ENCODE results near the gene XPR1. TPM values are rescaled to one million over a fixed set of nuclear protein-coding genes. Genes with fewer than 3 reads are reported as not detected.

The XPR1 gene
- total RNA-seq, 3 donors from 2014 or later (not counting 1 experiment from before 2014, with no cell fraction given), result 14.8 to 18.2 (median 16.7) TPM

DNA sequence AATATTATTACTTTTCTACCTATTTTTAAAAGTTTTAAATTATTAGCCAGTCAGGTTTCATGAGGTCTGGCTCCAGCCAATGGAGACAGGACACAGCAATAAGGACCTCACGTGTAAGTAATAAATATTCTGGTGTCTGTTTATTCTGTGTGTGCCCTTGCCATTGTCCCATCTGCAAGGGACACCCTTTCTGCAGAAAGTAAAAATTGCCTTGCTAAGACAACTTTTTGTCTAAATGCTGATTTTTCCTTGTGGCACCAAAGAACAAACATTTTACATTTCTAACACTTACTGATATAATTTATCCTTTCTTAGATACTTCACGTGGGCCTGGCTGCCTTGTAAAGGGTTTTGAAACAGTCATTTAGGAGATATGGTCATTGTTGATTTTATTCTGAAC lies 43.7 kb upstream of the XPR1 start:
- TF ChIP-seq, protein P1, sequence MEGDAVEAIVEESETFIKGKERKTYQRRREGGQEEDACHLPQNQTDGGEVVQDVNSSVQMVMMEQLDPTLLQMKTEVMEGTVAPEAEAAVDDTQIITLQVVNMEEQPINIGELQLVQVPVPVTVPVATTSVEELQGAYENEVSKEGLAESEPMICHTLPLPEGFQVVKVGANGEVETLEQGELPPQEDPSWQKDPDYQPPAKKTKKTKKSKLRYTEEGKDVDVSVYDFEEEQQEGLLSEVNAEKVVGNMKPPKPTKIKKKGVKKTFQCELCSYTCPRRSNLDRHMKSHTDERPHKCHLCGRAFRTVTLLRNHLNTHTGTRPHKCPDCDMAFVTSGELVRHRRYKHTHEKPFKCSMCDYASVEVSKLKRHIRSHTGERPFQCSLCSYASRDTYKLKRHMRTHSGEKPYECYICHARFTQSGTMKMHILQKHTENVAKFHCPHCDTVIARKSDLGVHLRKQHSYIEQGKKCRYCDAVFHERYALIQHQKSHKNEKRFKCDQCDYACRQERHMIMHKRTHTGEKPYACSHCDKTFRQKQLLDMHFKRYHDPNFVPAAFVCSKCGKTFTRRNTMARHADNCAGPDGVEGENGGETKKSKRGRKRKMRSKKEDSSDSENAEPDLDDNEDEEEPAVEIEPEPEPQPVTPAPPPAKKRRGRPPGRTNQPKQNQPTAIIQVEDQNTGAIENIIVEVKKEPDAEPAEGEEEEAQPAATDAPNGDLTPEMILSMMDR (IDR thresholded peaks at IDR 0.05), result no peak

DNA sequence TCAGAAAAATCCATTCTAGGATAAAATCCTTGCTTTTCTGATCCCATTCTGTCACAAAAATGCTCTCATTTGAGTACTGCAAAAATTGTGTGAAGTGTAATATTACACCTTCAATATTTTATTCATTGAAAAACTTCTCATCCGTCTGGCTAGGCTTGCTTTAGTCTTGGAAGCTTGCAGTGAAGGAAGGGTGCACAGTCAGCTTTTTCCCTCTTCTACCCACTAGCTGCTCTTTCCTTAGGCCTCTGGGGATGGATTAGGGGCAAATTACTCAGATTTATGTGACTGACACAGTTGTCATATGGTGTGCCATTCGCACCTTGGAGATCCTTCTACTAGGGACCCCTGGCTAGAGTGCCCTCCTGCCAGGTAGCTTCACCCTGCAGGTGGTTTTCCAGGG lies 40.9 kb upstream of the XPR1 start:
- Mint-ChIP-seq H3K4me1 (no peaks in the 10 kb centered on the region), H3K36me3 (no peaks in the 10 kb centered on the region), H3K27me3 (ENCODE audit: low read depth in 2 of 2) (peaks cover 7 to 16% of the 10 kb centered on the region in 2 donors), H3K9me3 (peaks cover 0 to 2% of the 10 kb centered on the region in 2 donors), H3K27ac (no peak overlapping the region), H3K4me3 (no peak overlapping the region)
- Histone ChIP-seq H3K36me3 (ENCODE audit: control insufficient read depth, insufficient read depth, low read length) (no peaks in the 10 kb centered on the region), H3K4me1 (ENCODE audit: control insufficient read depth, insufficient read depth, low read length) (no peaks in the 10 kb centered on the region), H3K27me3 (ENCODE audit: control insufficient read depth, insufficient read depth, low read length) (no peaks in the 10 kb centered on the region), H3K4me3 (ENCODE audit: low read length) (no peak overlapping the region), H3K9me3 (ENCODE audit: control insufficient read depth, insufficient read depth, low read length) (no peaks in the 10 kb centered on the region), H3K27ac (ENCODE audit: low read length) (no peak overlapping the region)
- no peak for ATAC-seq
- DNase-seq, result no peak
- WGBS (ENCODE audit: insufficient coverage), result 86% methylated on average over 1 of the region's 2 CpGs
- intact Hi-C loops (cut with micrococcal nuclease), result no loop called here
- TF ChIP-seq, protein P1 (IDR thresholded peaks at IDR 0.05), result no peak

More for the DNA sequence above, 43.7 kb upstream of the XPR1 start:
- Mint-ChIP-seq H3K9me3 (peaks cover 0 to 2% of the 10 kb centered on the region in 2 donors), H3K27ac (no peak overlapping the region), H3K36me3 (no peaks in the 10 kb centered on the region), H3K27me3 (ENCODE audit: low read depth in 2 of 2) (peaks cover 7 to 8% of the 10 kb centered on the region in 2 donors), H3K4me3 (no peak overlapping the region), H3K4me1 (no peaks in the 10 kb centered on the region)
- H3K36me3 ChIP-seq (ENCODE audit: control insufficient read depth, insufficient read depth, low read length), result no peaks in the 10 kb centered on the region
- no peak overlapping the region for H3K27ac ChIP-seq (ENCODE audit: low read length)
- intact Hi-C loops (cut with micrococcal nuclease), result no loop called here
- WGBS (ENCODE audit: insufficient coverage), result 94% methylated on average over 1 of the region's 2 CpGs
- no peaks in the 10 kb centered on the region for H3K9me3 ChIP-seq (ENCODE audit: control insufficient read depth, insufficient read depth, low read length)
- DNase-seq (no peak), ATAC-seq (no peak)
- H3K4me1 ChIP-seq (ENCODE audit: control insufficient read depth, insufficient read depth, low read length), result no peaks in the 10 kb centered on the region
- no peak overlapping the region for H3K4me3 ChIP-seq (ENCODE audit: low read length)
- no peaks in the 10 kb centered on the region for H3K27me3 ChIP-seq (ENCODE audit: control insufficient read depth, insufficient read depth, low read length)

DNA sequence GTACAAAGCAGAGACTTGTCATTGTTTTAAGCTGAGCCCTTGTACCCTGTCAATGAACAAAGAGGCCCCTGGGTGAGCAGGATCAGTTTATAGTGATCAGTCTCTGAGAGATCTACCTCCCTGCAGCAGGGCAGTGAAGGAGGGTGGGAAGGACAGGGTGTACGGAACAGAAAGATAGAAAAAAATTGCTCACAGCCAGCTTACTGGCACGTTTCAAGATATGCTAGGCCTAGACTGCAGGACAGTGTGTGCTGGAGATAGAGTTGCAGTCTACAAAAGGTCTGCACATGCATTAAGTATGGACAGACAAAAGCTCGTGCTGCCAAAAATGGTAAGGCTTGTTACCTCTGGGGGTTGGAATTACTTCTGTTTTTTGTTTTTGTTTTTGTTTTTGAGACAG lies 38.4 kb upstream of the XPR1 start:
- Histone ChIP-seq H3K27ac (ENCODE audit: low read length) (no peak overlapping the region), H3K27me3 (ENCODE audit: control insufficient read depth, insufficient read depth, low read length) (no peaks in the 10 kb centered on the region), H3K9me3 (ENCODE audit: control insufficient read depth, insufficient read depth, low read length) (no peaks in the 10 kb centered on the region), H3K4me3 (ENCODE audit: low read length) (no peak overlapping the region), H3K4me1 (ENCODE audit: control insufficient read depth, insufficient read depth, low read length) (no peaks in the 10 kb centered on the region), H3K36me3 (ENCODE audit: control insufficient read depth, insufficient read depth, low read length) (no peaks in the 10 kb centered on the region)
- WGBS (ENCODE audit: insufficient coverage), result 85% methylated on average over 3 of the region's 3 CpGs
- H3K4me1 Mint-ChIP-seq, result no peaks in the 10 kb centered on the region
- DNase-seq (no peak), ATAC-seq (no peak)
- H3K4me3 Mint-ChIP-seq, result no peak overlapping the region
- no peaks in the 10 kb centered on the region for H3K9me3 Mint-ChIP-seq
- intact Hi-C loops (cut with micrococcal nuclease), result no loop called here
- no peak overlapping the region for H3K27ac Mint-ChIP-seq
- peaks cover 7 to 11% of the 10 kb centered on the region in 2 donors for H3K27me3 Mint-ChIP-seq (ENCODE audit: low read depth in 2 of 2)
- H3K36me3 Mint-ChIP-seq, result no peaks in the 10 kb centered on the region
- TF ChIP-seq, protein P1 (IDR thresholded peaks at IDR 0.05), result no peak

DNA sequence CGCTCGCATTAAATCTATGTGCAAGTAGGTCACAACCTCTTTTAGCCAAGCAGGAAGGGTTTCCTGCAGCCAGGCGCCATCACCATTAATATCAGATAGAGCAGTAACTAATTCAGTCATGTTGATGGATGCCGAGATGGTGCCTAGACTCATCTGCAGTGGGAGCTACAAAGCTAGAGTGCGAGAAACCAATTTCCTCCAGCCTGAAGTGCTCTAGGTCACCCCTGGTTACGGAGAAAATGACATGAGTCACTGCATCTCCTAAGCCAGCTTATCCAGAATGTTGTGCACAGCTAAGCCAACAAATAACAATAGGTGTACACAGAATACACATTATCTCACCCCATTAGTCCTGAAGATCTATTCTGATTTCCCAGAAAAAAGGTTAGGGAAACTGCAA lies 37.1 kb upstream of the XPR1 start:
- H3K36me3 Mint-ChIP-seq, result no peaks in the 10 kb centered on the region

More for the DNA sequence above, 37.1 kb upstream of the XPR1 start:
- Mint-ChIP-seq H3K27ac (no peak overlapping the region), H3K27me3 (ENCODE audit: low read depth in 2 of 2) (peaks cover 4 to 11% of the 10 kb centered on the region in 2 donors), H3K9me3 (no peaks in the 10 kb centered on the region), H3K4me1 (no peaks in the 10 kb centered on the region), H3K4me3 (no peak overlapping the region)
- 90% methylated on average over 6 of the region's 6 CpGs for WGBS (ENCODE audit: insufficient coverage)
- Histone ChIP-seq H3K27me3 (ENCODE audit: control insufficient read depth, insufficient read depth, low read length) (no peaks in the 10 kb centered on the region), H3K27ac (ENCODE audit: low read length) (no peak overlapping the region), H3K4me1 (ENCODE audit: control insufficient read depth, insufficient read depth, low read length) (no peaks in the 10 kb centered on the region), H3K36me3 (ENCODE audit: control insufficient read depth, insufficient read depth, low read length) (no peaks in the 10 kb centered on the region), H3K4me3 (ENCODE audit: low read length) (no peak overlapping the region), H3K9me3 (ENCODE audit: control insufficient read depth, insufficient read depth, low read length) (no peaks in the 10 kb centered on the region)
- no peak for DNase-seq
- ATAC-seq, result no peak
- TF ChIP-seq, protein P1 (IDR thresholded peaks at IDR 0.05), result no peak
- intact Hi-C loops (cut with micrococcal nuclease), result no loop called here

All from natural killer cell (primary cell).